Endodermal cell (in vitro differentiated cells): ENCODE data around the gene KRT1. TPM values are rescaled to one million over a fixed set of nuclear protein-coding genes. Genes with fewer than 3 reads are reported as not detected.

ENCODE experiments used
- DNase-seq: peaks from one replicate; pipeline ENCODE4 v3.0.0-alpha.2; 2017
- H3K27ac ChIP-seq: 2 replicates; pipeline ENCODE4 v1.5.1; 2013; ENCODE audit warnings: mild to moderate bottlenecking, low read depth, low read length, moderate library complexity
- H3K27me3 ChIP-seq: 2 replicates; pipeline ENCODE4 v1.6.1; 2013; ENCODE audit warnings: mild to moderate bottlenecking, low read length, moderate library complexity; ENCODE audit not compliant: insufficient read depth, control insufficient read depth, poor library complexity, severe bottlenecking
- H3K36me3 ChIP-seq: 2 replicates; pipeline ENCODE4 v1.7.0; 2013; ENCODE audit warnings: mild to moderate bottlenecking, low read length, moderate library complexity; ENCODE audit not compliant: control insufficient read depth, insufficient read depth
- H3K4me1 ChIP-seq: one replicate; pipeline ENCODE4 v1.7.0; 2013; ENCODE audit warnings: low read length; ENCODE audit not compliant: control insufficient read depth, insufficient read depth
- H3K4me3 ChIP-seq: 2 replicates; pipeline ENCODE4 v1.5.1; 2013; ENCODE audit warnings: mild to moderate bottlenecking, low read length, moderate library complexity
- H3K9ac ChIP-seq: 2 replicates; pipeline ENCODE4 v1.6.1; 2013; ENCODE audit warnings: mild to moderate bottlenecking, low read length, moderate library complexity; ENCODE audit not compliant: poor library complexity, severe bottlenecking; ENCODE audit errors: extremely low read depth
- H3K9me3 ChIP-seq: 2 replicates; pipeline ENCODE4 v1.6.1; 2013; ENCODE audit warnings: mild to moderate bottlenecking, low read length, moderate library complexity; ENCODE audit not compliant: control insufficient read depth
- H3K27ac Mint-ChIP-seq: 2 replicates; pipeline ENCODE4 v1.8.0; 2020; ENCODE audit warnings: mixed read lengths
- H3K27me3 Mint-ChIP-seq: 2 replicates; pipeline ENCODE4 v1.8.0; 2021; ENCODE audit warnings: mild to moderate bottlenecking, mixed read lengths; ENCODE audit not compliant: insufficient read depth
- H3K36me3 Mint-ChIP-seq: 2 replicates; pipeline ENCODE4 v1.8.0; 2020; ENCODE audit warnings: low read depth, mixed read lengths
- H3K4me1 Mint-ChIP-seq: 2 replicates; pipeline ENCODE4 v1.8.0; 2020; ENCODE audit warnings: mixed read lengths
- H3K4me3 Mint-ChIP-seq: 2 replicates; pipeline ENCODE4 v1.8.0; 2020; ENCODE audit warnings: mild to moderate bottlenecking, moderate library complexity, mixed read lengths
- H3K9me3 Mint-ChIP-seq: 2 replicates; pipeline ENCODE4 v1.8.0; 2020; ENCODE audit warnings: mild to moderate bottlenecking, mixed read lengths
- CTCF ChIP-seq: fragments of 200-600 bp; sonication (generic); conservative IDR thresholded peaks from 2 replicates; pipeline ENCODE4 v1.5.0; 2021; ENCODE audit warnings: antibody characterized with exemption, mild to moderate bottlenecking
- WGBS, 2 experiments: methylation state at CpG; one replicate each; pipeline versions ENCODE4 v1.1.5 to v1.1.7; 2013; ENCODE audit warnings: missing lambda C conversion rate in 2 of 2, mixed read lengths in 1 of 2; ENCODE audit not compliant: insufficient coverage in 1 of 2, insufficient read length in 1 of 2; 5-methylcytosine and 5-hydroxymethylcytosine counted together
- total RNA-seq, 2 donors: library from RNA; stranded (reverse); fragmentation: NEBNext Ultra II Directional in 1 of 2; extraction: Animal tissue kit (Norgen Biotek cat#: 25700) in 1 of 2; gene quantifications; 2 replicates in 1 of 2; 3 replicates in 1 of 2; pipeline ENCODE4 v1.2.1, GENCODE V29; 2021

KRT1 gene
- total RNA-seq, 2 donors from 2014 or later = not detected

GRCh38 chr12:52676163-52676562 lies 4.0 kb downstream of the KRT1 start:
- Mint-ChIP-seq H3K27ac (no peak overlapping the region), H3K36me3 (no peaks in the 10 kb centered on the region), H3K4me3 (no peak overlapping the region), H3K4me1 (no peaks in the 10 kb centered on the region), H3K9me3 (no peaks in the 10 kb centered on the region), H3K27me3 (peaks cover 41% of the 10 kb centered on the region)
- H3K27me3 ChIP-seq = peaks cover 76% of the 10 kb centered on the region
- WGBS, 2 experiments = 82 to 87% methylated on average over 5 to 7 of the region's 7 CpGs
- H3K27ac ChIP-seq = no peak overlapping the region
- TF ChIP-seq CTCF = no peak
- no peaks in the 10 kb centered on the region for H3K4me1 ChIP-seq
- no peaks in the 10 kb centered on the region for H3K36me3 ChIP-seq
- no peaks in the 10 kb centered on the region for H3K9me3 ChIP-seq
- H3K4me3 ChIP-seq = no peak overlapping the region
- H3K9ac ChIP-seq = no peak overlapping the region
- DNase-seq = no peak

GRCh38 chr12:52675301-52675701 lies 4.9 kb downstream of the KRT1 start:
- H3K27ac ChIP-seq = no peak overlapping the region
- H3K4me1 Mint-ChIP-seq = no peaks in the 10 kb centered on the region
- no peak overlapping the region for H3K9ac ChIP-seq
- DNase-seq = no peak
- H3K27me3 Mint-ChIP-seq = peaks cover 40% of the 10 kb centered on the region
- 78 to 89% methylated on average over 5 to 28 of the region's 28 CpGs for WGBS, 2 experiments
- no peaks in the 10 kb centered on the region for H3K36me3 ChIP-seq
- H3K4me3 Mint-ChIP-seq = no peak overlapping the region
- no peaks in the 10 kb centered on the region for H3K4me1 ChIP-seq
- no peaks in the 10 kb centered on the region for H3K9me3 ChIP-seq
- no peaks in the 10 kb centered on the region for H3K9me3 Mint-ChIP-seq
- H3K4me3 ChIP-seq = no peak overlapping the region
- H3K27ac Mint-ChIP-seq = no peak overlapping the region
- no peak for TF ChIP-seq CTCF
- H3K27me3 ChIP-seq = peaks cover 81% of the 10 kb centered on the region
- H3K36me3 Mint-ChIP-seq = no peaks in the 10 kb centered on the region

DNA sequence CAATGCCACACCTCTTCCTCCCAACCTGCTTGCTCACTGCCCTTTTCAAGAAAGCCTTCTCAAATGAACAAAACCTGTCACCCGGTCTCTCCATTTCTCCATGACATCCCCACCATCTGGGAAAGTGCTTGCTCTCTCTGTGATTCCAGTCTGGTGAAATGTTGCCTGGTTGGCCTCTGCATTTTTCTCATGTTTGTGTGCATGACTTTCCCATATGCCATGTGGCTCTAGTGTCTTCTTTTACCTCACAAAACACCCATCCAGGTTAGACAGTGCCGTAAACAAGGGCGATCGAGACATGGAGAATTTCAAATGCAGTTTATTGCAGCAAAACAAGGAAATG lies 5.8 kb downstream of the KRT1 start:
- 92 to 95% methylated on average over 2 to 4 of the region's 4 CpGs for WGBS, 2 experiments
- H3K9ac ChIP-seq = no peak overlapping the region
- no peak overlapping the region for H3K4me3 ChIP-seq
- no peaks in the 10 kb centered on the region for H3K4me1 ChIP-seq
- peaks cover 75% of the 10 kb centered on the region for H3K27me3 ChIP-seq
- Mint-ChIP-seq H3K36me3 (no peaks in the 10 kb centered on the region), H3K4me1 (no peaks in the 10 kb centered on the region), H3K27ac (no peak overlapping the region), H3K4me3 (no peak overlapping the region), H3K27me3 (peaks cover 39% of the 10 kb centered on the region), H3K9me3 (no peaks in the 10 kb centered on the region)
- H3K27ac ChIP-seq = no peak overlapping the region
- TF ChIP-seq CTCF = no peak
- DNase-seq = no peak
- H3K9me3 ChIP-seq = no peaks in the 10 kb centered on the region
- no peaks in the 10 kb centered on the region for H3K36me3 ChIP-seq
